NT2/D1 (cell line): ENCODE data around the gene CTNNAL1.

Source experiments
- SUZ12 ChIP-seq: IDR thresholded peaks from 2 replicates; pipeline ENCODE4 v1.6.1; 2011; ENCODE audit not compliant: insufficient read length, insufficient read depth; ENCODE audit errors: extremely low read depth
- YY1 ChIP-seq: IDR thresholded peaks from 2 replicates; pipeline ENCODE4 v1.6.1; 2011; ENCODE audit not compliant: insufficient read length, insufficient read depth
- ZNF274 ChIP-seq: IDR thresholded peaks from 2 replicates; pipeline ENCODE4 v1.6.1; 2011; ENCODE audit warnings: mild to moderate bottlenecking, low read depth, low read length

GRCh38 chr9:109013679-109014607 lies 644 bp upstream of the CTNNAL1 start:
- TF ChIP-seq YY1 (no peak), ZNF274 (no peak), SUZ12 (no peak)
